Astrocyte of the cerebellum (primary cell): ENCODE measurements around the gene CD300LD.

Source experiments
- DNase-seq: peaks from one replicate; pipeline ENCODE4 v3.0.0-alpha.2; 2011; ENCODE audit warnings: low read depth
- H3K4me3 ChIP-seq: 2 replicates; pipeline ENCODE4 v1.5.1; 2011; ENCODE audit warnings: mild to moderate bottlenecking, low read depth, low read length, moderate library complexity
- in situ Hi-C: cut with HindIII; loops from 2 replicates; pipeline ENCODE4 v1.10.0; 2017; ENCODE audit warnings: low sequenced_read_pairs
- TF ChIP-seq, protein P1 (sequence below): IDR thresholded peaks from 2 replicates; pipeline ENCODE4 v1.5.1; 2012; ENCODE audit warnings: low read length, low read depth, moderate library complexity, mild to moderate bottlenecking; ENCODE audit errors: missing control alignments

CD300LD gene

DNA sequence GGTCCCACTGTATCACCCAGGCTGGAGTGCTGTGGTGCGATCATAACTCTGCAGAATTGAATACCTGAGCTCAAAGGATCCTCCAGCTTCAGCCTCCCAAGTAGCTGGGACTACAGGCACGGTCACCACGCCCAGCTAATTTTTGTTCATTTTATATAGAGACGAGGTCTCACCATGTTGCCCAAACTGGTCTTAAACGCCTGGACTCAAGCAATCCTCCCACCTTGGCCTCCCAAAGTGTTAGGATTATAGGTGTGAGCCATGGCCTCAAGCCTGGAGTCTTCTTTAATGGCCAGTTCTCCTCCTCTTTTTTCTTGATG, 61.3 kb downstream of the CD300LD start:
- DNase-seq, result no peak
- TF ChIP-seq, protein P1, sequence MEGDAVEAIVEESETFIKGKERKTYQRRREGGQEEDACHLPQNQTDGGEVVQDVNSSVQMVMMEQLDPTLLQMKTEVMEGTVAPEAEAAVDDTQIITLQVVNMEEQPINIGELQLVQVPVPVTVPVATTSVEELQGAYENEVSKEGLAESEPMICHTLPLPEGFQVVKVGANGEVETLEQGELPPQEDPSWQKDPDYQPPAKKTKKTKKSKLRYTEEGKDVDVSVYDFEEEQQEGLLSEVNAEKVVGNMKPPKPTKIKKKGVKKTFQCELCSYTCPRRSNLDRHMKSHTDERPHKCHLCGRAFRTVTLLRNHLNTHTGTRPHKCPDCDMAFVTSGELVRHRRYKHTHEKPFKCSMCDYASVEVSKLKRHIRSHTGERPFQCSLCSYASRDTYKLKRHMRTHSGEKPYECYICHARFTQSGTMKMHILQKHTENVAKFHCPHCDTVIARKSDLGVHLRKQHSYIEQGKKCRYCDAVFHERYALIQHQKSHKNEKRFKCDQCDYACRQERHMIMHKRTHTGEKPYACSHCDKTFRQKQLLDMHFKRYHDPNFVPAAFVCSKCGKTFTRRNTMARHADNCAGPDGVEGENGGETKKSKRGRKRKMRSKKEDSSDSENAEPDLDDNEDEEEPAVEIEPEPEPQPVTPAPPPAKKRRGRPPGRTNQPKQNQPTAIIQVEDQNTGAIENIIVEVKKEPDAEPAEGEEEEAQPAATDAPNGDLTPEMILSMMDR, result no peak
- in situ Hi-C loops, result no loop called here
- no peak overlapping the region for H3K4me3 ChIP-seq
